Skeletal muscle cell (primary cell): ENCODE results near the gene KCNMA1.

Source experiments
- DNase-seq: peaks from one replicate; pipeline ENCODE4 v3.0.0-alpha.2; 2010; ENCODE audit warnings: low read depth
- H3K4me3 ChIP-seq: 2 replicates; pipeline ENCODE4 v1.5.1; 2011; ENCODE audit warnings: low read depth, mild to moderate bottlenecking, control low read depth, low read length, moderate library complexity

KCNMA1 gene

DNA sequence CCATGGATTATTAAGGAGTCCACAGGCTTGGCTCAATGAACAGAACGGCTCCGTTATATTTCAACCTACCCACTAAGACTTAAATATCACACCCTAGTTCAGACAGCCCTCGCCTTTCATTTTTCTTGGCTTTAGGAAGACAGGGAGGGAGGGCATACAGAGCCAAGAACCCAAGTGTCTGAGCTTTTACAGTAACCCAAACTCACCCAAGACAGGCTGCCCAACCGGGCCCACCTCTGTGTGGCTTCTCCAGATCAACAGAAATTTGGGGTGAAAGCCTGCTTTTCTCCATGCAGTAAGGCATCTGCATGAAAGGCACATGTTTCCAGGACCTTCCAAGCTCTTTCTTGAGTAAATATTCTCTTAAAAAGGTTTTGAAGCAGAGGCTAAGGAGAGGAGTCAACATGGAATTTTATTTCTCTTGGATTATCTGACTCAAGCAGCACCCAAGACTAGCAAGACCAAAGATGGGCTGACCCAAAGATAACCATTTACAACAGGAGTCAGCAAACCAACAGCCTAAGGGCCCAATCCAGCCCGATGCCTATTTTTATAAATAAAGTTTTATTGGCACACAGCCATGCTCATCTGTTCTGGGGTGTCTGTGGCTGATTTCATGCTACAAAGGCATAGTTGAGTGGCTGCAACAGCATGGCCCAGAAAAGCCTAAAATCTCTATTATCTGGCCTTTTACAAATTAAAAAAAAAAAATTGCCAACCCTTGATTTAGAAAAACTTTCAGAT is 90.1 kb downstream of the KCNMA1 start:
- DNase-seq = no peak
- no peak overlapping the region for H3K4me3 ChIP-seq

- no peak for DNase-seq
- no peak overlapping the region for H3K4me3 ChIP-seq
These were observed 91.6 kb downstream of the KCNMA1 start for GRCh38 chr10:77546042-77546441.

DNA sequence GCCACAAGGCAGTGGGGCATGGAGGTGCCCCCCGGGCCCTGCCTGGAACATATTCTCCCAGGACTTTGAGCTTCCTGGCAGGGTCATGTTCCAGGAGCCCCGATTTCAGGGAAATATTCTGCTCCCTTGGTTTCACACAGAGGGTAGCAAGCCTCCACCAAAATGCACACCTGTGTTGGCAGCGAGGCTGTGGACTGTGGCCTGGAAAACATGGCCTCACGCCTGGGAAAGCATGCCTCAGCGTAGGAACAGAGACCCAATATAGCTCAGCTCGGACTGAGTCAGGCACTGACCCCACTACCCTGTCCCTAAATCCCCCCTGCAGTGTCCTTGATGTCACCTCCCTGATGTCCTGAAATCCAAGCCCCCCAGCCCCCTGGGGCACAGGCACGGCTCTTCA is 92.0 kb downstream of the KCNMA1 start:
- no peak for DNase-seq
- no peak overlapping the region for H3K4me3 ChIP-seq

DNA sequence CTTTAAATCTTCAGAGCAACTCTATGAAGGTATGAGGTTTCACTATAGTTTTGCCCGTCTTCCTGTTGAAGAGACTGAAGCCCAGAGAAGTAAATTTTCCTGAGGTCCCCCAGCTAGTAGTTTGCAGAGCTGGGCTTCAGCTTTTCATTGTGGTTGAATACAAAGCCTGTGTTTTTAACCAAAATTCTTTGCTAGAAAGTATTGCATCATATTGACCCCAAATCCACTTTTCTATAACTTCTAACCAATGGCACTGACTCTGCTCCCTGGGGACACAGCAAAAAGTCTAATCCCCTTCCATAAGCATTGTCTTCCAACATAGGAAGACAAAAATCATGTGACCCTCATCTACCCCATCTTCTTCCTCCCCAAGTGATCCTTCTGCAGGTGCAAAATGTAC is 93.0 kb downstream of the KCNMA1 start:
- DNase-seq = no peak
- no peak overlapping the region for H3K4me3 ChIP-seq

- H3K4me3 ChIP-seq = no peak overlapping the region
- DNase-seq = no peak
These were observed 94.8 kb downstream of the KCNMA1 start for GRCh38 chr10:77542710-77543259.

DNA sequence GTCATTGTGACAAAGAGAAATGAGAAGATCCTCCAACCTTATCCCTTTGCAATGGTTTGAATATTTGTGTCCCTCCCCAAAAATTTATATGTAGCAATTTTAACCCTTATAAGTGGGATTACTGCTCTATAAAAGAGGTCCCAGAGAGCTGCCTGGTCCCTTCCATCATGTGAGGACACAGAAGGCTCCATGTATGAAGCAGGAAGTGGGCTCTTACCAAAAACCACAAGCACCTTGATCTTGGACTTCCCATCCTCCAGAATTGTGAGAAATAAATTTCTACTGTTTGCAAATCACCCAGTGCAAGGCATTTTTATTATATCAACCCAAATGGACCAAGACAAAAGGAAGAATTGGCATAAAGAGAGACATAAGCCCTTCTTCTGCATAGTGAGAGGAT is 95.7 kb downstream of the KCNMA1 start:
- no peak for DNase-seq
- no peak overlapping the region for H3K4me3 ChIP-seq

DNA sequence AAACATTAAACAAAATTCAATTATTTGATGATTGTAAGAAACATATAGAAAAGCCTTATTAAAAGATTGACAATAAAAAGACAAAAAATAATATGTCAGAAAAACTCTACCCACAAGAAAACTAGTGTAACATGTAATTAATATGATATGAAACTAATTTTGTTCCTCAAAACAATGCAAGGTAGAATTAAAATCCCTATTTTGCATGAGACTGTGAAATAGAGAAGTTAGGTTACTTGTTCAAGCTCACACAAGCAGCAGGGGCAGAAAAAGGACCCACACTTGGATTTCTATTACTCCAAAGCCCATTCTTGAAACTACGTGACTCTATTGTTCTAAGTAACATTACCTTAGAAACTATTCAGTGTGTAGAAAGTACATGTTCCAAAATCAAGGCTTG is 96.4 kb downstream of the KCNMA1 start:
- DNase-seq = no peak
- no peak overlapping the region for H3K4me3 ChIP-seq

GRCh38 chr10:77539147-77539935 is 98.3 kb downstream of the KCNMA1 start:
- no peak overlapping the region for H3K4me3 ChIP-seq
- DNase-seq = no peak

GRCh38 chr10:77537720-77538373 is 99.8 kb downstream of the KCNMA1 start:
- no peak overlapping the region for H3K4me3 ChIP-seq
- no peak for DNase-seq

- H3K4me3 ChIP-seq = no peak overlapping the region
- no peak for DNase-seq
These were observed 100.5 kb downstream of the KCNMA1 start for GRCh38 chr10:77537071-77537470.

GRCh38 chr10:77533887-77534278 is 103.7 kb downstream of the KCNMA1 start:
- H3K4me3 ChIP-seq = no peak overlapping the region

DNA sequence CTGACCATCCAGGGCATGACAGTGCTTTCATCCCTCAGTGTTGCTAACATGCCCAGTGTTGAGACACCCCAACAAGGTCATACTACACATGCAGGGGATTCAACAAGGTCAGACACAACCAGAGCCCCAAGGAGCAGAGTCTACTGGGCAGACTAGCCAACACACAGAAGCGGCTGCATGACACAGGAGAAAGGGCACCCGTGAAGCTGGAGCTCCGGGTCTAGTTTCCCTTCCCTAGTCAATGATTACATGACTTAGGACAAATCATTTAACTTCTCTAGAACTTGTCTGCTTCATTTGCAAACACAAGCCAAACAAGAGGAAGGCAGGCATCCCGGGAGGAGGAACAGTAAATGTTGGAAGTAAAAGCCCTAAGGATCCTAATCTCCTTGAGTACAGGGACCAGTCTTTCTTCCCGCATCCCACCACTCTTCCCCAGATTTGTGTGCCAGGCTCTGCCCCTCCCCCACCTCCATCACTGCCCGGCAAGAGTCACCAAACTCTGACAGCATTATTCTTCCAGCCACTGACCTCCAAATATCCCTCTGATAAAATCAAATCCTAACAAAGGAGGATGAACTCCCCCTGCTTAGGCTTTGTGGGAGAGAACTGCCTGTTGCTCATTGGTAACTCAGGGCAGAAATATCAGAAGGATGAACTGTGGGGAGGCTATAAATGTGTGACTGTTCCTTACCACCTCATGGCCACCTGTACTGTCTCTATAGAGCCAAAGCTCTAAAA is 104.3 kb downstream of the KCNMA1 start:
- no peak overlapping the region for H3K4me3 ChIP-seq
- no peak for DNase-seq

More at GRCh38 chr10:77533887-77534278, 103.7 kb downstream of the KCNMA1 start:
- DNase-seq = no peak

DNA sequence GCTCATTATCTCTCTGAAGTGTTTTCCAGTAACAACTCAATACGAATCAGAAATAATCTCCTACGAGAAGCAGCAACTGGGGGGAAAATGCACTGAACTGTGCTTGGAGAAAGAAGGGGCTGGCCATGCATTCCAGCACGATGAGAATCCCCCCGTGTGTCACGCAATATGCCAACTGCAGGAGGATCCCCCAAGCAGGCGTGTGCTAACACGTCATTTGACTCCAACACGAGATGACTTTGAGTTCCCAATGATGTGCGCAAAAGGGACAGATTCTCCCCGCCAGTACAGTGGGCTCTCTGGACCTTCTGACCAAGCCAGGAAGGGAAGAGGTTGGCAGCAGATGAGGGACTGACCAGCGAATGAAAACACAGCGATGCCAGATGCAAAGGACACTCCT is 105.5 kb downstream of the KCNMA1 start:
- peak; percentile 81 for DNase-seq
- H3K4me3 ChIP-seq = peak overlapping the region; percentile 12

GRCh38 chr10:77531441-77532001 is 106.1 kb downstream of the KCNMA1 start:
- DNase-seq = peak; percentile 62
- peak overlapping the region; percentile 12 for H3K4me3 ChIP-seq

- DNase-seq = no peak
- H3K4me3 ChIP-seq = no peak overlapping the region
These were observed 107.6 kb downstream of the KCNMA1 start for GRCh38 chr10:77530011-77530410.

- no peak for DNase-seq
- H3K4me3 ChIP-seq = no peak overlapping the region
These were observed 108.5 kb downstream of the KCNMA1 start for GRCh38 chr10:77529050-77529576.

- DNase-seq = no peak
- no peak overlapping the region for H3K4me3 ChIP-seq
These were observed 109.8 kb downstream of the KCNMA1 start for GRCh38 chr10:77527839-77528238.

DNA sequence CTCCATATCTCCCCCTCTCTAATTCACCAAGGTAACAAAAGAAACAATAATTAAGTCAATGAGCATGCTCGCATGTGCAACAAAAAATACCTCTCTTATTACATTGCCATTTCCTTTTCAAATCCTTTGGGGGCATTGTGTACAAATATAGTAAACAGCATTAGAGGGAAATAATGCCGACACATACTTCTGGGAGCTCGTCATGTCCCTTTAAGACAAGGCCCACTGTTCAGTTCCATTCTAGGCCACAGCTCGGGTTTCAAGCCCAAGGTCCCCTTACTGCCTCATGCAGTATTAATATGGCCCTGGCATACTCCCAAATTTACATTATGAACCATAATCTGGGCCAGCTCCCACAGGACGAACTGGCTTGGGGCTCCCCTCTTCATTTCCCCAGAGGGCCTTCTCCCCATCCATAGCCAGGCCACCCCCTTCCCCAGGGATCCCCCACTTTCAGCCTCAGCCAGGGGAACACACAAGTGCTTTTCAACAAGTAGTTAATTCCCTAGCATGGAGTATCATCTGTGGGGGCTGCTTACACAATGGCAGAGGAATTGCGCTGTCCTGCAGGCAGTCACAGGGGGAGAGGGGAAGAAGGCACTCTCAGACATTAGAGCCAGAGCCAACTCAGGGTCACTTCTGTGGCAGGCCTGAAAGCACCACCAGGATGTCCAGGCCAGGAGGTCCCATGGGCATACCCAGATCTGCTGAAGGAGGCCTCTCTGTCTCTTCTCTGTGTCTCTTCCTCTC is 110.6 kb downstream of the KCNMA1 start:
- H3K4me3 ChIP-seq = no peak overlapping the region
- no peak for DNase-seq
